ENCODE data around the gene FRMPD4. TPM values are rescaled to one million over a fixed set of nuclear protein-coding genes. Genes with fewer than 3 reads are reported as not detected.

The FRMPD4 gene
- total RNA-seq, 4 donors from 2014 or later = under 0.01 to 0.39 (median 0.30) TPM; not detected in 1

GRCh38 chrX:12679522-12679921 is 541.2 kb downstream of the FRMPD4 start:
- WGBS, 2 donors = 85 to 100% methylated on average over 1 of the region's 1 CpG
- DNase-seq (ENCODE audit: low spot score in 2 of 2) = no peak
- Histone ChIP-seq H3K9me3 (no peaks in the 10 kb centered on the region), H3K27me3 (no peaks in the 10 kb centered on the region), H3K4me3 (no peak overlapping the region), H3K27ac (no peak overlapping the region), H3K4me1 (no peaks in the 10 kb centered on the region), H3K36me3 (no peaks in the 10 kb centered on the region)
- no peak for TF ChIP-seq POLR2A (IDR thresholded peaks at IDR 0.05)
- TF ChIP-seq CTCF (IDR thresholded peaks at IDR 0.05) = no peak
- no peak for TF ChIP-seq EP300 (IDR thresholded peaks at IDR 0.05)

- no peak for DNase-seq (ENCODE audit: low spot score in 2 of 2)
- no peak overlapping the region for H3K27ac ChIP-seq
- no peak for TF ChIP-seq POLR2A (IDR thresholded peaks at IDR 0.05)
- TF ChIP-seq EP300 (IDR thresholded peaks at IDR 0.05) = no peak
- TF ChIP-seq CTCF (IDR thresholded peaks at IDR 0.05) = no peak
- WGBS, 2 donors = 75 to 76% methylated on average over 7 of the region's 7 CpGs
- H3K27me3 ChIP-seq = no peaks in the 10 kb centered on the region
- no peaks in the 10 kb centered on the region for H3K9me3 ChIP-seq
- no peaks in the 10 kb centered on the region for H3K4me1 ChIP-seq
- no peaks in the 10 kb centered on the region for H3K36me3 ChIP-seq
- no peak overlapping the region for H3K4me3 ChIP-seq
These were observed 542.8 kb downstream of the FRMPD4 start for GRCh38 chrX:12681047-12681446.

DNA sequence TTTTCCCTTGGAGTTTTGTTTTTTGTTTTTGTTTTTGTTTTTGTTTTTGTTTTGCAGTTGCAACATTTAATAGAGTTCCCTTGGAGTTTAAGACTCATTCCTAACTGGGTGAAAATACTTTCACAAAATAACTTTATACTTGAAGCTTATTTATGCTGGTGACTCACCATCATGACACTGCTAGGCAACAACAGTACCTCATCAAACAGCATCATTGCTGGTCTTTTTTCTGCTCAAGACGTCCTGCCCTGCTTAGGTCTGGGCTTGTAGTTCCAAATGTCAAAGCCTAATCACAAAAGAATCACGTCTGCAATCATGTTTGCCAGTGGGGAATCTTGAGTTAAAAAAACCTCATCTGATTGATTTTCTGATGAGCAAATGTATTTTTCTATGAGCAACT is 547.3 kb downstream of the FRMPD4 start:
- WGBS, 2 donors = 28 to 39% methylated on average over 2 of the region's 2 CpGs
- TF ChIP-seq POLR2A (IDR thresholded peaks at IDR 0.05) (no peak), EP300 (IDR thresholded peaks at IDR 0.05) (no peak), CTCF (IDR thresholded peaks at IDR 0.05) (no peak)

DNA sequence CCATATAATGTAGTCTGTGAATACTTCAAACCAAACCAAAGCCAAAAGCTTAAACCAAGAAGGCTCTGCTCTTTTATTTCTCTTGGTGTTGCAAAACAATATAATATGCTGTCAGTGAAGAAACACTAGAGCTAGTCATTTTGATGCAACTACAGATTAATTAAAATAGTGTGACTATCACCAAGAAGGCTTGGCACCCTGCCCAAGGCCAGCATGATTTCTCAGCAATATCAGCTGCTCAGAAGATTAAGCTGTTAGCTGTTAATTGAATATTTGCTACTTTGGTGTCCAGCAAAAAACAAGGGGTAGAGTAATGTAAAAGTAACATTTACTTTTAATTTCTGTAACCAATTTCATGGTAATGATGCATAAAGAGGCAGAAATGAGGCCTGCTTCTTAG is 548.1 kb downstream of the FRMPD4 start:
- H3K4me3 ChIP-seq = no peak overlapping the region
- no peaks in the 10 kb centered on the region for H3K36me3 ChIP-seq
- no peak for TF ChIP-seq POLR2A (IDR thresholded peaks at IDR 0.05)
- no peak for TF ChIP-seq CTCF (IDR thresholded peaks at IDR 0.05)
- TF ChIP-seq EP300 (IDR thresholded peaks at IDR 0.05) = no peak
- no peak overlapping the region for H3K27ac ChIP-seq
- no peaks in the 10 kb centered on the region for H3K27me3 ChIP-seq
- no peaks in the 10 kb centered on the region for H3K4me1 ChIP-seq
- no peak for DNase-seq (ENCODE audit: low spot score in 2 of 2)
- no peaks in the 10 kb centered on the region for H3K9me3 ChIP-seq

More for the DNA sequence above, 547.3 kb downstream of the FRMPD4 start:
- no peaks in the 10 kb centered on the region for H3K36me3 ChIP-seq
- DNase-seq (ENCODE audit: low spot score in 2 of 2) = no peak
- no peaks in the 10 kb centered on the region for H3K27me3 ChIP-seq
- H3K4me3 ChIP-seq = no peak overlapping the region
- no peaks in the 10 kb centered on the region for H3K4me1 ChIP-seq
- no peak overlapping the region for H3K27ac ChIP-seq
- no peaks in the 10 kb centered on the region for H3K9me3 ChIP-seq

- Histone ChIP-seq H3K4me3 (no peak overlapping the region), H3K4me1 (no peaks in the 10 kb centered on the region), H3K27me3 (no peaks in the 10 kb centered on the region), H3K36me3 (no peaks in the 10 kb centered on the region), H3K9me3 (no peaks in the 10 kb centered on the region), H3K27ac (no peak overlapping the region)
- no peak for TF ChIP-seq POLR2A (IDR thresholded peaks at IDR 0.05)
- DNase-seq (ENCODE audit: low spot score in 2 of 2) = no peak
- WGBS, 2 donors = 93 to 96% methylated on average over 3 of the region's 3 CpGs
These were observed 552.4 kb downstream of the FRMPD4 start for GRCh38 chrX:12690646-12691045.

DNA sequence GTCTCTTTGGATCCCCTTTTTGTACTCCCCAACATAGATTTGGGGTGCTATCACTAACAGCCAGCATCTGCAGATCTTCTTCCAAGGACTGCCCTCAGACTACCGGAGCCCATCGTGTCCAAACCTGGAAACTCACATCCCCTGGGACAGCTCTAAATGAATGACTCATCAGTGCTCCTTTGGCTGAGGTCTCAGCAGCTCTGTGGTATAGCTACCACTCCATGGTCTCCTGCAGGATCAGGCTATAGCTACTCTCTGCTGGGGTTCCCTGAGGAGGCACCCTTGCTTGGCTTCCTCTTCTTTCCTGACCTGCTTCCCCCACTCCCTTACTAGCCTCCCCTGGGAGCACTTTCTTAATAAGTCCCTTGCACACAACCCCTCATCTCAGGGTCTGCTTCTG is 555.5 kb downstream of the FRMPD4 start:
- TF ChIP-seq EP300 (IDR thresholded peaks at IDR 0.05) (no peak), POLR2A (IDR thresholded peaks at IDR 0.05) (no peak), CTCF (IDR thresholded peaks at IDR 0.05) (no peak)
- 78 to 85% methylated on average over 2 of the region's 2 CpGs for WGBS, 2 donors
- Histone ChIP-seq H3K36me3 (no peaks in the 10 kb centered on the region), H3K27ac (no peak overlapping the region), H3K9me3 (no peaks in the 10 kb centered on the region), H3K4me3 (no peak overlapping the region), H3K4me1 (no peaks in the 10 kb centered on the region), H3K27me3 (no peaks in the 10 kb centered on the region)
- no peak for DNase-seq (ENCODE audit: low spot score in 2 of 2)

Data from tibial nerve (tissue), 4 donors.